Osteoblast (primary cell): ENCODE data around the gene KIRREL3. TPM values are rescaled to one million over a fixed set of nuclear protein-coding genes. Genes with fewer than 3 reads are reported as not detected.
A peak's percentile ranks its signal among the peaks of the same experiment; 100 is the strongest.

Experiments used
- DNase-seq: peaks from one replicate; pipeline ENCODE4 v3.0.0; 2011; ENCODE audit warnings: low spot score, mixed read lengths; ENCODE audit not compliant: insufficient read length; ENCODE audit errors: missing footprints
- H2AFZ ChIP-seq: 2 replicates; pipeline ENCODE4 v1.6.0; 2011; ENCODE audit warnings: mild to moderate bottlenecking, low read length
- H3K27ac ChIP-seq: 2 replicates; pipeline ENCODE4 v1.5.1; 2011; ENCODE audit warnings: mild to moderate bottlenecking, low read depth, low read length, moderate library complexity
- H3K27me3 ChIP-seq: 2 replicates; pipeline ENCODE4 v1.6.0; 2012; ENCODE audit warnings: mild to moderate bottlenecking, control low read depth, inconsistent platforms, low read length, moderate library complexity; ENCODE audit not compliant: insufficient read depth
- H3K36me3 ChIP-seq: 2 replicates; pipeline ENCODE4 v1.5.1; 2011; ENCODE audit warnings: mild to moderate bottlenecking, low read length, control low read depth, moderate library complexity; ENCODE audit not compliant: insufficient read depth
- H3K4me1 ChIP-seq: 2 replicates; pipeline ENCODE4 v1.5.1; 2011; ENCODE audit warnings: mild to moderate bottlenecking, low read length, control low read depth, moderate library complexity; ENCODE audit not compliant: insufficient read depth
- H3K4me2 ChIP-seq: 2 replicates; pipeline ENCODE4 v1.6.0; 2011; ENCODE audit warnings: mild to moderate bottlenecking, low read length; ENCODE audit not compliant: insufficient read depth
- H3K4me3 ChIP-seq: fragments of 200-600 bp; sonication (generic); 3 replicates; pipeline ENCODE4 v1.5.1; 2012; ENCODE audit warnings: mild to moderate bottlenecking, low read length, inconsistent platforms; ENCODE audit not compliant: insufficient read depth
- H3K79me2 ChIP-seq: 2 replicates; pipeline ENCODE4 v1.6.0; 2012; ENCODE audit warnings: mild to moderate bottlenecking, low read length, control low read depth, inconsistent platforms; ENCODE audit not compliant: insufficient read depth
- H3K9me3 ChIP-seq: 2 replicates; pipeline ENCODE4 v1.5.1; 2011; ENCODE audit warnings: low read depth, low read length, control low read depth
- H4K20me1 ChIP-seq: 2 replicates; pipeline ENCODE4 v1.6.0; 2012; ENCODE audit warnings: mild to moderate bottlenecking, low read length, control low read depth; ENCODE audit not compliant: insufficient read depth
- CTCF ChIP-seq: IDR thresholded peaks from 2 replicates; pipeline ENCODE4 v1.5.1; 2011; ENCODE audit warnings: mild to moderate bottlenecking, low read depth, low read length, moderate library complexity; ENCODE audit errors: extremely low read depth
- total RNA-seq: library from RNA; depleted of rRNA; stranded (reverse); fragments of >200 nt; gene quantifications from 2 replicates; pipeline ENCODE4 v1.2.3, GENCODE V29; 2012

The KIRREL3 gene
- total RNA-seq, 1 donor = 3.6 TPM

- H3K4me3 ChIP-seq = no peak overlapping the region
- H3K9me3 ChIP-seq = no peaks in the 10 kb centered on the region
- peaks cover 4% of the 10 kb centered on the region for H3K4me1 ChIP-seq
- H3K27ac ChIP-seq = no peak overlapping the region
- peaks cover 22% of the 10 kb centered on the region for H3K36me3 ChIP-seq
- H3K79me2 ChIP-seq = no peaks in the 10 kb centered on the region
- H4K20me1 ChIP-seq = no peaks in the 10 kb centered on the region
- H3K27me3 ChIP-seq = no peaks in the 10 kb centered on the region
- H3K4me2 ChIP-seq = no peak overlapping the region
- peak; percentile 58 for DNase-seq
- no peak for TF ChIP-seq CTCF
- H2AFZ ChIP-seq = no peak overlapping the region
Measured at GRCh38 chr11:126413426-126413825, 587.1 kb downstream of the KIRREL3 start.

GRCh38 chr11:126411971-126412381, 588.6 kb downstream of the KIRREL3 start:
- H4K20me1 ChIP-seq = no peaks in the 10 kb centered on the region
- H3K9me3 ChIP-seq = no peaks in the 10 kb centered on the region
- H3K79me2 ChIP-seq = no peaks in the 10 kb centered on the region
- H2AFZ ChIP-seq = no peak overlapping the region
- no peak overlapping the region for H3K27ac ChIP-seq
- H3K4me3 ChIP-seq = no peak overlapping the region
- no peak overlapping the region for H3K4me2 ChIP-seq
- TF ChIP-seq CTCF = peak; percentile 19
- peaks cover 26% of the 10 kb centered on the region for H3K36me3 ChIP-seq
- H3K27me3 ChIP-seq = no peaks in the 10 kb centered on the region
- peak; percentile 80 for DNase-seq
- H3K4me1 ChIP-seq = peaks cover 4% of the 10 kb centered on the region

- Histone ChIP-seq H2AFZ (no peak overlapping the region), H3K4me3 (no peak overlapping the region), H3K79me2 (no peaks in the 10 kb centered on the region), H4K20me1 (no peaks in the 10 kb centered on the region), H3K9me3 (no peaks in the 10 kb centered on the region), H3K36me3 (peaks cover 27% of the 10 kb centered on the region), H3K4me2 (no peak overlapping the region), H3K4me1 (peaks cover 4% of the 10 kb centered on the region), H3K27ac (no peak overlapping the region), H3K27me3 (no peaks in the 10 kb centered on the region)
- DNase-seq = peak; percentile 88
- TF ChIP-seq CTCF = no peak
Measured at GRCh38 chr11:126410649-126411048, 589.9 kb downstream of the KIRREL3 start.

- TF ChIP-seq CTCF = no peak
- Histone ChIP-seq H3K36me3 (peaks cover 27% of the 10 kb centered on the region), H3K79me2 (no peaks in the 10 kb centered on the region), H4K20me1 (peaks cover 2% of the 10 kb centered on the region), H3K27me3 (no peaks in the 10 kb centered on the region), H3K27ac (no peak overlapping the region), H3K4me1 (no peaks in the 10 kb centered on the region), H3K4me2 (no peak overlapping the region), H3K9me3 (no peaks in the 10 kb centered on the region), H2AFZ (no peak overlapping the region), H3K4me3 (no peak overlapping the region)
- DNase-seq = no peak
Measured at GRCh38 chr11:126409620-126409985, 591.0 kb downstream of the KIRREL3 start.
